Heart left ventricle (tissue), 16 donors: ENCODE results near the gene DMD. TPM values are rescaled to one million over a fixed set of nuclear protein-coding genes. Genes with fewer than 3 reads are reported as not detected.

ENCODE experiments used
- ATAC-seq, 4 donors: fragments of 200-7000 bp; cut with Tn5 transposase; one replicate each; pipeline ENCODE4 v1.9.1; 2020 to 2022; ENCODE audit warnings: moderate library complexity in 4 of 4, mild to moderate bottlenecking in 3 of 4, moderate number of reproducible peaks in 1 of 4
- DNase-seq, 5 donors: peaks; one replicate each; pipeline ENCODE4 v3.0.0-alpha.2; 2020
- H3K27ac ChIP-seq, 12 donors: fragments of 200-600 bp; sonication (generic) in 4 of 12; one replicate each; pipeline versions ENCODE4 v1.5.0 to v1.8.0; 2016 to 2022; ENCODE audit warnings: mild to moderate bottlenecking in 2 of 12
- H3K27me3 ChIP-seq, 9 donors: fragments of 200-600 bp; sonication (generic) in 2 of 9; one replicate each; pipeline versions ENCODE4 v1.5.1 to v1.8.0; 2016 to 2022; ENCODE audit warnings: mild to moderate bottlenecking in 3 of 9
- H3K36me3 ChIP-seq, 9 donors: fragments of 200-600 bp; sonication (generic) in 2 of 9; one replicate each; pipeline versions ENCODE4 v1.5.0 to v1.8.0; 2018 to 2022; ENCODE audit warnings: mild to moderate bottlenecking in 2 of 9
- H3K4me1 ChIP-seq, 12 donors: fragments of 200-600 bp; sonication (generic) in 4 of 12; one replicate each; pipeline versions ENCODE4 v1.5.0 to v1.8.0; 2016 to 2022; ENCODE audit warnings: mild to moderate bottlenecking in 3 of 12
- H3K4me3 ChIP-seq, 12 donors: fragments of 200-600 bp; sonication (generic) in 4 of 12; one replicate each; pipeline versions ENCODE4 v1.5.0 to v1.8.0; 2017 to 2022; ENCODE audit warnings: mild to moderate bottlenecking in 9 of 12, moderate library complexity in 4 of 12
- H3K9me3 ChIP-seq, 12 donors: fragments of 200-600 bp; sonication (generic) in 4 of 12; one replicate each; pipeline versions ENCODE4 v1.5.0 to v1.8.0; 2016 to 2022; ENCODE audit warnings: mild to moderate bottlenecking in 1 of 12
- CTCF ChIP-seq, 12 donors: fragments of 200-600 bp; sonication (generic) in 4 of 12; IDR thresholded peaks; one replicate each; pipeline versions ENCODE4 v1.5.0 to v1.8.0; 2018 to 2022; ENCODE audit warnings: antibody characterized with exemption in 12 of 12, mild to moderate bottlenecking in 5 of 12
- POLR2A ChIP-seq, 2 donors: fragments of 450-650 bp; IDR thresholded peaks; one replicate each; pipeline ENCODE4 v1.6.1; 2017; ENCODE audit warnings: antibody characterized with exemption in 2 of 2, mild to moderate bottlenecking in 2 of 2, moderate library complexity in 2 of 2
- WGBS, 4 donors: extraction: QIAGEN DNeasy Blood & Tissue Kit in 2 of 4; methylation state at CpG; one replicate each; pipeline versions ENCODE4 v1.1.5 to v1.1.7; 2013 to 2018; 5-methylcytosine and 5-hydroxymethylcytosine counted together
- intact Hi-C, 10 donors: fragments of 100-400 bp; cut with DNase I; formaldehyde crosslinking; loops; one replicate each; pipeline versions ENCODE4 v1.11.1 to v1.14.2; 2022
- polyA plus RNA-seq, 2 donors: library from polyadenylated mRNA; stranded (reverse); fragments of 200-250 nt; gene quantifications; one replicate each; pipeline ENCODE4 v1.2.3, GENCODE V29; 2013
- total RNA-seq, 9 donors: library from RNA; depleted of rRNA in 2 of 9; stranded (reverse); fragments of >200 nt in 2 of 9; fragmentation: NEBNext Ultra II Directional in 3 of 9; extraction: Animal tissue kit (Norgen Biotek cat#: 25700) in 3 of 9; gene quantifications; one replicate each; pipeline versions ENCODE4 v1.1.0 to v1.2.4, GENCODE V29; 2016 to 2023
- donor health status: ischemic (EF 13 %, LVEDD 7.1; RV severe dilation, severe dysfunction).
- donor health status: healthy with polysubstance abuse.
- donor health status: DM: no; HTN: yes; CAD: no.
- donor health status: DM: no; HTN: no; CAD: no.
- donor health status: ischemic (EF 25% LVEDD 6.9; RV normal size, moderate dysfunction).
- donor health status: ischemic (EF 25% LVEDD 5.7; RV mildly dilated, moderate dysfunction).
- donor health status: healthy.
- donor health status: DM: yes; HTN: yes; CAD: no.
- donor health status: ischemic (EF 35%, LVEDD 5.7; RV mildly dilated, moderate dysfunction).
- donor health status: nonischemic (EF 11% LVEDD 7.7; RV severe dilation, severe dysfunction).
- donor health status: DM: yes; HTN: yes; CAD: no.
- donor health status: PGD.
- donor health status: ischemic (EF 29% LVEDD 5.4; RV normal size, mild dysfunction).
- donor health status: nonischemic (EF 23%, LVEDD 6.1; RV moderate dilation, normal function).

DMD gene
- total and polyA plus RNA-seq, 11 donors = 34.7 to 236 (median 162) TPM

DNA sequence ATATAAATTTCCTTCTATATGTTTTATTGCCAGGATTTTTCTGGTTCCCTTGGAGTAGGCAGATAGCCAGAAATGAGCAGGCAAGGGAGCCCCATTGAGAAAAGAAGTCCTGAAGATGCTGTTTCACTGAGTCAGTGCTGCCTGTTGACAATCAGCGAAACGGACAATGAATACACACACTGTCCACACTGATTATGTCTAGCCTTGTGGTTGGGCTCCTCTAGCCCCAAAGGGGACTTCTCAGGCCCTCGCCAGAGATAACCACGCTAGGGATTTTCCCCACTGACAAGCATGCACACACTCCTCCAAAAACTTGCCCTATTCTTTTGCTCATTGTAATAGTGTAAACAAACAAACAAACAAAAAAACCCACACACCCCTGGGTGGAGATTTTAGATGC, 369.3 kb downstream of the DMD start:
- H3K27ac ChIP-seq = no peak overlapping the region
- H3K36me3 ChIP-seq = no peaks in the 10 kb centered on the region
- DNase-seq = no peak
- H3K4me3 ChIP-seq = no peak overlapping the region
- TF ChIP-seq CTCF (IDR thresholded peaks at IDR 0.05) (no peak), POLR2A (IDR thresholded peaks at IDR 0.05) (no peak)
- 44 to 66% (median 56%) methylated on average over 4 of the region's 4 CpGs for WGBS, 4 donors
- ATAC-seq = no peak
- H3K4me1 ChIP-seq = no peaks in the 10 kb centered on the region
- intact Hi-C loops = no loop called here
- H3K27me3 ChIP-seq = no peaks in the 10 kb centered on the region
- H3K9me3 ChIP-seq = no peaks in the 10 kb centered on the region

DNA sequence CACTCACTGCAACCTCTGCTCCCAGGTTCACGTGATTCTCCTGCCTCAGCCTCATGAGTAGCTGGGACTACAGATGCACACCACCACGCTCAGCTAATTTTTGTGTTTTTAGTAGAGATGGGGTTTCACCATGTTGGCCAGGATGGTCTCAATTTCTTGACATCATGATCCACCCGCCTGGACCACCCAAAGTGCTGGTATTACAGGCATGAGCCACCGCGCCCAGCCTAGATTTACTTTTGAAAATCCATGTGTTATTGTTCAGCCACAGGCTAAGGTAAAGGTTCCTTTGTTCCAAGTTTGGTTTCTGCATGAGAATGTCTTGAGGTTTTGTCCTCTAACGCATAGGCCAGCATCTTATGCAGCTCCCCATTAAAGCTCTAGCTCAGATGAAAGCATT, 371.6 kb downstream of the DMD start:
- Histone ChIP-seq H3K4me1 (no peaks in the 10 kb centered on the region), H3K36me3 (no peaks in the 10 kb centered on the region), H3K4me3 (no peak overlapping the region), H3K27me3 (no peaks in the 10 kb centered on the region), H3K27ac (no peak overlapping the region), H3K9me3 (no peaks in the 10 kb centered on the region)
- no peak for TF ChIP-seq CTCF (IDR thresholded peaks at IDR 0.05)
- TF ChIP-seq POLR2A (IDR thresholded peaks at IDR 0.05) = no peak
- intact Hi-C loops = no loop called here
- DNase-seq = no peak
- WGBS, 4 donors = 73 to 89% (median 82%) methylated on average over 6 of the region's 6 CpGs
- ATAC-seq = no peak

- Histone ChIP-seq H3K36me3 (no peaks in the 10 kb centered on the region), H3K4me1 (peaks cover 0 to 7% (median 0%) of the 10 kb centered on the region in 12 donors), H3K4me3 (no peak overlapping the region), H3K27ac (no peak overlapping the region), H3K9me3 (no peaks in the 10 kb centered on the region), H3K27me3 (no peaks in the 10 kb centered on the region)
- 23 to 48% (median 34%) methylated on average over 2 of the region's 2 CpGs for WGBS, 4 donors
- no peak for TF ChIP-seq CTCF (IDR thresholded peaks at IDR 0.05)
- TF ChIP-seq POLR2A (IDR thresholded peaks at IDR 0.05) = no peak
- ATAC-seq = peak in 1 of 4 donors; percentile 59
- DNase-seq = no peak
- intact Hi-C loops = no loop called here
Observed at GRCh38 chrX:32825009-32825408, 386.3 kb downstream of the DMD start.

GRCh38 chrX:32804034-32804433, 407.3 kb downstream of the DMD start:
- Histone ChIP-seq H3K36me3 (peaks cover 0 to 7% (median 0%) of the 10 kb centered on the region in 9 donors), H3K4me3 (no peak overlapping the region), H3K27ac (no peak overlapping the region), H3K27me3 (peaks cover 0 to 3% (median 0%) of the 10 kb centered on the region in 9 donors), H3K9me3 (no peaks in the 10 kb centered on the region), H3K4me1 (no peaks in the 10 kb centered on the region)
- intact Hi-C loops = no loop called here
- WGBS, 4 donors = 88 to 95% (median 91%) methylated on average over 4 to 10 of the region's 10 CpGs
- no peak for ATAC-seq
- no peak for DNase-seq
- no peak for TF ChIP-seq CTCF (IDR thresholded peaks at IDR 0.05)
- TF ChIP-seq POLR2A (IDR thresholded peaks at IDR 0.05) = no peak
